ENCODE results near the gene AFF3. TPM values are rescaled to one million over a fixed set of nuclear protein-coding genes. Genes with fewer than 3 reads are reported as not detected.

Gene AFF3
- total and polyA plus RNA-seq, 10 of the 15 experiments (the other 5 are each of a cell fraction or from before 2014, with no cell fraction given) = 0.26 to 5.5 (median 3.0) TPM

GRCh38 chr2:99863236-99863902, 279.0 kb downstream of the AFF3 start (continued):
- TF ChIP-seq PBX3 (IDR thresholded peaks at IDR 0.05; ENCODE audit: insufficient replicate concordance, low read depth, low read length) (no peak), USF2 (IDR thresholded peaks at IDR 0.05; ENCODE audit: borderline replicate concordance, low read depth, low read length) (no peak)

- H3K4me1 ChIP-seq (ENCODE audit: control insufficient read depth, insufficient read depth, low read length) = peaks cover 6% of the 10 kb centered on the region
- RAD21 ChIA-PET (ENCODE audit: unreplicated experiment) = no interaction called here
- no TSS peak for BruUV-seq (replicated peaks)
- TF ChIP-seq RAD21 (IDR thresholded peaks at IDR 0.05; ENCODE audit: insufficient read depth, low read depth, low read length) (no peak), MLLT1 (IDR thresholded peaks at IDR 0.05) (no peak), POLR2A (IDR thresholded peaks at IDR 0.05; ENCODE audit: low read depth, low read length) (no peak), ZNF384 (IDR thresholded peaks at IDR 0.05; ENCODE audit: borderline replicate concordance, low read depth, low read length) (no peak), POLR2AphosphoS2 (IDR thresholded peaks at IDR 0.05; ENCODE audit: low read depth, low read length) (no peak), ZBTB4 (CRISPR knock-in tag; IDR thresholded peaks at IDR 0.05) (no peak), MYB (IDR thresholded peaks at IDR 0.05; ENCODE audit: borderline replicate concordance, low read depth, low read length) (no peak), HSF1 (IDR thresholded peaks at IDR 0.05; ENCODE audit: low read depth, low read length) (no peak), DPF2 (IDR thresholded peaks at IDR 0.05) (no peak), ZNF622 (IDR thresholded peaks at IDR 0.05) (no peak), ASH2L (IDR thresholded peaks at IDR 0.05; ENCODE audit: borderline replicate concordance, low read depth) (no peak), ZNF207 (IDR thresholded peaks at IDR 0.05; ENCODE audit: borderline replicate concordance) (no peak)
Observed at GRCh38 chr2:99862566-99862965, 279.8 kb downstream of the AFF3 start.

More at GRCh38 chr2:99862566-99862965, 279.8 kb downstream of the AFF3 start:
- no peak overlapping the region for H3K9ac ChIP-seq (ENCODE audit: control insufficient read depth, insufficient read depth, low read length)
- ATAC-seq = no peak
- SMC1A ChIA-PET (ENCODE audit: uncharacterized antibody, unreplicated experiment) = interaction anchor here (0.6 kb wide), 1 partner anchor 377 kb away, joined by 3 read pairs; no protein-coding TSS in a partner anchor
- intact Hi-C loops (cut with micrococcal nuclease; ENCODE audit: unreplicated experiment) = no loop called here
- peaks cover 0 to 1% of the 10 kb centered on the region in 2 experiments; a peak in 1 of 4 replicates for H3K27me3 ChIP-seq (replicated peaks in 1 of 2; ENCODE audit: control insufficient read depth in 2 of 2, insufficient read depth in 2 of 2, low read length in 1 of 2)
- in situ Hi-C loops (cut with MboI) = no loop called here
- 12% methylated on average over 3 of the region's 3 CpGs for WGBS (ENCODE audit: insufficient coverage, insufficient replicate concordance, low lambda C conversion rate, missing lambda C conversion rate)
- no peak overlapping the region for H2AFZ ChIP-seq (ENCODE audit: control insufficient read depth, low read depth, low read length)
- no peaks in the 10 kb centered on the region for H3K79me2 ChIP-seq (ENCODE audit: control insufficient read depth, insufficient read depth, low read length)
- no peak for DNase-seq (ENCODE audit: low read depth, low spot score)
- H4K20me1 ChIP-seq (ENCODE audit: control insufficient read depth, insufficient read depth) = no peaks in the 10 kb centered on the region
- FAIRE-seq = no peak
- H3K9me3 ChIP-seq (replicated peaks; ENCODE audit: control insufficient read depth, insufficient read depth, low read length) = no peaks in the 10 kb centered on the region
- no peak overlapping the region for H3K27ac ChIP-seq (ENCODE audit: control insufficient read depth, insufficient read depth)
- H3K4me2 ChIP-seq (ENCODE audit: control insufficient read depth, insufficient read depth) = no peak overlapping the region
- POLR2A ChIA-PET = no interaction called here
- no peaks in the 10 kb centered on the region for H3K36me3 ChIP-seq (ENCODE audit: control insufficient read depth in 2 of 2, insufficient read depth in 2 of 2, low read length in 1 of 2)
- CTCF ChIA-PET = no interaction called here
- H3K4me3 ChIP-seq = no peak overlapping the region

Data from GM12878 (cell line).